CD4-positive, alpha-beta memory T cell (primary cell): Measurements from ENCODE around the gene NDUFA6. TPM values are rescaled to one million over a fixed set of nuclear protein-coding genes. Genes with fewer than 3 reads are reported as not detected.
"Not testable (repeated sequence)": the region's sequence is repeated elsewhere in the genome, so short reads cannot be mapped to it uniquely, and the experiment has no call there.

Source experiments
- CTCF ChIA-PET: fragments of 350-600 bp; sonication (Branson Sonifier 250); formaldehyde crosslinking; loops from one replicate; lab custom pipeline; 2021; ENCODE audit warnings: inconsistent platforms; ENCODE audit not compliant: partially characterized antibody; lab: Charles Lee
- POLR2A ChIA-PET: fragments of 350-600 bp; sonication (Branson Sonifier 250); formaldehyde crosslinking; loops from one replicate; lab custom pipeline; 2021; ENCODE audit not compliant: partially characterized antibody; lab: Charles Lee
- DNase-seq, 5 donors: peaks; one replicate each; pipeline versions ENCODE4 v3.0.0 to v3.0.0-alpha.2; 2020 to 2022; ENCODE audit warnings: mixed read lengths in 1 of 5
- H3K27ac ChIP-seq: one replicate; pipeline ENCODE4 v1.7.0; 2013; ENCODE audit warnings: low read depth, low read length
- H3K27me3 ChIP-seq: 2 replicates; pipeline ENCODE4 v1.7.0; 2013; ENCODE audit warnings: mild to moderate bottlenecking, low read length, moderate library complexity; ENCODE audit not compliant: insufficient read depth
- H3K36me3 ChIP-seq: 2 replicates; pipeline ENCODE4 v1.7.0; 2013; ENCODE audit warnings: mild to moderate bottlenecking, low read length, moderate library complexity; ENCODE audit not compliant: insufficient read depth
- H3K4me1 ChIP-seq: 2 replicates; pipeline ENCODE4 v1.7.0; 2013; ENCODE audit warnings: mild to moderate bottlenecking, low read length, moderate library complexity; ENCODE audit not compliant: insufficient read depth
- H3K4me3 ChIP-seq, 2 donors: one replicate each; pipeline ENCODE4 v1.7.0; 2013; ENCODE audit warnings: low read length in 2 of 2, mild to moderate bottlenecking in 1 of 2
- H3K9me3 ChIP-seq, 2 donors: one replicate each; pipeline ENCODE4 v1.7.0; 2013; ENCODE audit warnings: low read length in 2 of 2, control low read depth in 1 of 2; ENCODE audit not compliant: control insufficient read depth in 1 of 2
- H3K27ac Mint-ChIP-seq, 7 donors: one replicate each; pipeline ENCODE4 v1.8.0; 2020 to 2021; ENCODE audit warnings: mixed read lengths in 7 of 7, mild to moderate bottlenecking in 6 of 7, inconsistent platforms in 3 of 7, moderate library complexity in 3 of 7
- H3K27me3 Mint-ChIP-seq, 2 donors: one replicate each; pipeline ENCODE4 v1.8.0; 2020 to 2021; ENCODE audit warnings: mixed read lengths in 2 of 2
- H3K36me3 Mint-ChIP-seq, 2 donors: one replicate each; pipeline ENCODE4 v1.8.0; 2020 to 2021; ENCODE audit warnings: mixed read lengths in 2 of 2, inconsistent platforms in 1 of 2, mild to moderate bottlenecking in 1 of 2
- H3K4me1 Mint-ChIP-seq, 4 donors: one replicate each; pipeline ENCODE4 v1.8.0; 2020 to 2021; ENCODE audit warnings: mixed read lengths in 4 of 4, mild to moderate bottlenecking in 1 of 4
- H3K4me3 Mint-ChIP-seq, 8 donors: one replicate each; pipeline ENCODE4 v1.8.0; 2020 to 2021; ENCODE audit warnings: mixed read lengths in 8 of 8, mild to moderate bottlenecking in 7 of 8, moderate library complexity in 6 of 8, inconsistent platforms in 3 of 8
- H3K9me3 Mint-ChIP-seq, 8 donors: one replicate each; pipeline ENCODE4 v1.8.0; 2020 to 2021; ENCODE audit warnings: mixed read lengths in 8 of 8, mild to moderate bottlenecking in 5 of 8, inconsistent platforms in 3 of 8, moderate library complexity in 1 of 8
- intact Hi-C: fragments of 100-400 bp; cut with micrococcal nuclease; formaldehyde crosslinking; loops from one replicate; pipeline ENCODE4 v1.15.1; 2023
- polyA plus RNA-seq, 2 donors: library from polyadenylated mRNA; unstranded; fragments of 300-500 nt; fragmentation: Illumina TruSeq; gene quantifications; one replicate each; pipeline ENCODE4 v1.2.3, GENCODE V29; 2021
- total RNA-seq, 2 experiments: library from RNA; stranded (reverse); gene quantifications; one replicate each; pipeline ENCODE4 v1.2.3, GENCODE V29; 2021

The NDUFA6 gene
- total and polyA plus RNA-seq, 4 experiments from 2014 or later, result 42.1 to 153 (median 90.8) TPM

DNA sequence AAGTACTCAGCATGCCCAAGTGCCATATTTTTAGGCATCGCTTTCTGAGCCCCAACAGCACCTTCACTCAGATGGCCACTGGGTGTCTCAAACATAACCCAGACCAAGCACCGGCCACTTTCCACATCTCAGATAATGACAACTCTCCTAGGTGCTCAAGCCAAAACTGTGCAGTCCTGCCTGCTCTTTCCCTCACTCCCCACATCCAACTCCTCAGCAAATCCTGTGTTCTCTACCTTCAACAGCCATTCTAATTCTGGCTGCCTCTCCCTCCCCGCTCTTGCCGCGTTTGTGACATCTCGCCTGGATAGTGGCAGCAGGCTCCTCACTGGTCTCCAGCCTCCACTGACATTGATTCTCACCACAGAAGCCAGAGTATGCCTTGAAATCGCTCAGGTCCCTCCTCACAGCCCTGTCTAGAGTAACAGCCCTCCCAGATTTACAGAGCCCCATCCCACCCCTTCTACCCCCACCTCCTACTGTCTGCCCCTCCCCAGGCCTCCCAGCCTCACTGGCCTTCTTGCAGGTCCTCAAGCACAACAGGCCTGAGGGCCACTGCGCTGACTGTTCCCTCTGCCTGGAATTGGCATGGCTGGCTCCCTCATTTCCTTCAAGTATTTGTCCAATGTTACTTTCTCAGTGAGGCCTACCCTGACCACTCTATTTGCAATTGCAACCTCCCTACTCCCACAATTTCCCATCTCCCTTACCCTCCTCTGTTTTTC lies 17.8 kb downstream of the NDUFA6 start:
- POLR2A ChIA-PET, result no interaction called here

GRCh38 chr22:42071508-42071907 lies 19.1 kb downstream of the NDUFA6 start:
- Mint-ChIP-seq H3K27ac (peak overlapping the region; percentile 93 to 97 (median 94)), H3K36me3 (peaks cover 4 to 20% of the 10 kb centered on the region in 2 donors), H3K4me1 (peaks cover 20 to 59% (median 39%) of the 10 kb centered on the region in 4 donors), H3K4me3 (peak overlapping the region; percentile 92 to 95 (median 92))
- H3K27me3 Mint-ChIP-seq, H3K9me3 ChIP-seq, CTCF ChIA-PET, H3K27me3 ChIP-seq, H3K36me3 ChIP-seq, H3K9me3 Mint-ChIP-seq, DNase-seq: not testable (repeated sequence)
- Histone ChIP-seq H3K27ac (peak overlapping the region; percentile 74), H3K4me1 (peaks cover 40% of the 10 kb centered on the region), H3K4me3 (peak overlapping the region; percentile 37 to 51)
- POLR2A ChIA-PET, result interaction anchor here (0.6 to 4.3 kb wide), 5 partner anchors 8 to 373 kb away, joined by 3 to 73 read pairs (median 15); partner anchors contain the start of genes NDUFA6, SMDT1 and WBP2NL
- intact Hi-C loops, result loop anchor here (5.0 to 10.0 kb wide), 3 partner anchors 104 to 543 kb away; partner anchors contain the start of genes POLDIP3, SEPTIN3 and SNU13

More for the DNA sequence above, 17.8 kb downstream of the NDUFA6 start:
- Histone ChIP-seq H3K27ac (no peak overlapping the region), H3K9me3 (no peaks in the 10 kb centered on the region), H3K36me3 (peaks cover 5% of the 10 kb centered on the region), H3K27me3 (no peaks in the 10 kb centered on the region), H3K4me3 (no peak overlapping the region), H3K4me1 (peaks cover 40% of the 10 kb centered on the region)
- no peak for DNase-seq
- CTCF ChIA-PET, result no interaction called here
- Mint-ChIP-seq H3K4me3 (peak overlapping the region; percentile 63 to 73 (median 68)), H3K27me3 (no peaks in the 10 kb centered on the region), H3K9me3 (no peaks in the 10 kb centered on the region), H3K27ac (peak overlapping the region in 5 of 7 donors; percentile 9 to 91 (median 87)), H3K4me1 (peaks cover 18 to 56% (median 38%) of the 10 kb centered on the region in 4 donors), H3K36me3 (peaks cover 0 to 11% of the 10 kb centered on the region in 2 donors)
- intact Hi-C loops, result loop anchor here (5.0 to 10.0 kb wide), 3 partner anchors 105 to 542 kb away; partner anchors contain the start of genes POLDIP3, SEPTIN3 and SNU13

DNA sequence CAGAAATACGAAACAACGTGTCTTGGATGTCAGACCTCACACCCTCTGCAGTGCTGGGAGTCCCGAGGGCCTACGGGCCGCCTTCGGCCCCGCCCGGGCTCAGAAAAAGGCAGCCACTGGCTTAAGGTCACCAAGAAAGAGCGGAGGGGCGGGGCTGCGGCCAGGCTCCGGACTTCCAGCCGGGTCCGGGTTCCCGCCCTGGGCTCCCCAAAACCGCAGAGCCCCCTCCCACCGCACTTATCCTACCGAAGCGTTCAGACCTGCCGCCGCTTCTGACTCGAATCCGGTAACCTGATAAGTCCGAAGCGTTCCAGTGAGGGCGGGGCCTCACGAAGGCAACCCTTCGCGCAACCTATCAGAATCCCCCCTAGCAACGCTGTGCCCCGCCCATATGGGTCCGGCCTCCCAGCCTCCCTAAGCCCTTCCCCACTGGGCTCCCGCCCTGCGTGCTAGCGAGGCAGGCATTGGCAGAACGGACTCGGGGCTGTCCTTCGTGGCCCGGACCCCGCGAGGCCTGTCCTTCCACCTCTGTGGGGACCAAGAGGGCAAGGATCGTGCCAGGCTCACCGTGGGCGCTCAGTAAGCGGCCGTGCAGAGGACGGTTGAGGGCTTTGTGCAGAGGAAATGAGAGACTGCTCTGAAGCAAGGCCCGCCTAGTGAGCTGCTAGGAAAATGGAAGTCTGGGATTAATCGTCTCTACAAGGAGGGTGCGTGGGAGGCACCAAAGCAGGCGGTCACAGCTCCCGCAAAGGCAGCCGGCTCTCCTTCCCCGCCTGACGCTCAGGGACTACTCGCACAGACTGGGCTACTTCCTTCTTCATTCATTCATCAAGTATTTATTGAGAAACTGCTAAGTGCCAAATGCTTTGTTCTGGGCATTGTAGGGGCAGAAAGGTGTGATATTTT lies 19.8 kb downstream of the NDUFA6 start, which contains the start of gene NAGA:
Gene NAGA (minus strand): TSS at position 296 of the 906 bp plus-strand sequence. CDS start 515 bp downstream, outside the sequence.
- peaks cover 4 to 24% of the 10 kb centered on the region in 2 donors for H3K36me3 Mint-ChIP-seq
- peak within 1 kb of the TSS; percentile 93 to 97 (median 94) for H3K27ac Mint-ChIP-seq
- intact Hi-C loops, result loop anchor here (1.0 to 10.0 kb wide), 5 partner anchors 9 to 544 kb away; partner anchors contain the start of genes POLDIP3, SEPTIN3, SMDT1 and SNU13
- ChIA-PET POLR2A (interaction anchor here (0.9 to 4.3 kb wide), 8 partner anchors 9 to 373 kb away, joined by 3 to 73 read pairs (median 5); partner anchors contain the start of genes NDUFA6, SMDT1 and WBP2NL), CTCF (interaction anchor here (0.6 to 1.1 kb wide), 3 partner anchors 20 to 109 kb away, joined by 3 read pairs; partner anchors contain the start of gene NDUFA6)
- H3K4me1 Mint-ChIP-seq, result peaks cover 20 to 59% (median 39%) of the 10 kb centered on the region in 4 donors
- H3K36me3 ChIP-seq, result peaks cover 5% of the 10 kb centered on the region
- DNase-seq, result peak; percentile 89 to 95 (median 90)
- peak within 1 kb of the TSS; percentile 37 to 51 for H3K4me3 ChIP-seq
- H3K27me3 ChIP-seq, result no peaks in the 10 kb centered on the region
- H3K9me3 Mint-ChIP-seq, result no peaks in the 10 kb centered on the region
- H3K4me3 Mint-ChIP-seq, result peak within 1 kb of the TSS; percentile 92 to 95 (median 92)
- H3K27me3 Mint-ChIP-seq, result no peaks in the 10 kb centered on the region
- H3K27ac ChIP-seq, result peak within 1 kb of the TSS; percentile 74
- H3K9me3 ChIP-seq, result no peaks in the 10 kb centered on the region
- H3K4me1 ChIP-seq, result peaks cover 40% of the 10 kb centered on the region

- Mint-ChIP-seq H3K36me3 (peaks cover 9 to 33% of the 10 kb centered on the region in 2 donors), H3K4me1 (peaks cover 18 to 56% (median 36%) of the 10 kb centered on the region in 4 donors), H3K4me3 (peak overlapping the region; percentile 92 to 95 (median 92)), H3K27ac (peak overlapping the region; percentile 87 to 95 (median 94)), H3K9me3 (no peaks in the 10 kb centered on the region), H3K27me3 (no peaks in the 10 kb centered on the region)
- no peak for DNase-seq
- Histone ChIP-seq H3K27me3 (no peaks in the 10 kb centered on the region), H3K36me3 (peaks cover 11% of the 10 kb centered on the region), H3K4me3 (peak overlapping the region; percentile 37 to 51), H3K9me3 (no peaks in the 10 kb centered on the region), H3K4me1 (peaks cover 33% of the 10 kb centered on the region), H3K27ac (peak overlapping the region; percentile 74)
- CTCF ChIA-PET, result interaction anchor here (0.6 to 1.1 kb wide), 6 partner anchors 12 to 113 kb away, joined by 3 read pairs; partner anchors contain the start of gene NDUFA6
- POLR2A ChIA-PET, result interaction anchor here (0.8 to 4.3 kb wide), 11 partner anchors 9 to 374 kb away, joined by 3 to 73 read pairs (median 3); partner anchors contain the start of genes NDUFA6, SMDT1 and WBP2NL
- intact Hi-C loops, result loop anchor here (1.0 to 10.0 kb wide), 5 partner anchors 9 to 545 kb away; partner anchors contain the start of genes POLDIP3, SEPTIN3, SMDT1 and SNU13
Measured at GRCh38 chr22:42069801-42070516, 20.6 kb downstream of the NDUFA6 start.

DNA sequence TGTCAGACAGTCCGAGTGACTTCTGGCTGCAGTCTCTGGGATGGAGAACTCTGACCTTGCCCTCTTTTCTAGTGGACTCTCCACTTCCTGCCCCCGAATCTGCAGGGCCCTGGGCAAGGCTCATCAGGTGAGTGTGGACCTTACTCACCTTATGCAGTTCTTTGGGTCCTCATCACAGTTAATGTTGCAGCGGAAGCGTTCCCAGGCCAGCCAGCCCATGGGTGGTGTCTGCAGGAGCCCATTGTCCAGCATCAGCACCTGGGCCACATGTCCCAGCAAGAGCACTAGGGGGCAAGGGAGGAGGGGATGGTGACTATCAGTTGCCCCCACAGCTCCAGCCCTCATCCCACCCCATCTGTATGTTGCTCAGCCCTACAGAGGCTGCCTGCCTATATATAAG lies 22.3 kb downstream of the NDUFA6 start:
- CTCF ChIA-PET, result no interaction called here
- peaks cover 18 to 41% of the 10 kb centered on the region in 2 donors for H3K36me3 Mint-ChIP-seq
- Histone ChIP-seq H3K36me3 (peaks cover 11% of the 10 kb centered on the region), H3K9me3 (no peaks in the 10 kb centered on the region), H3K27ac (no peak overlapping the region), H3K4me1 (peaks cover 20% of the 10 kb centered on the region), H3K27me3 (no peaks in the 10 kb centered on the region), H3K4me3 (no peak overlapping the region)
- DNase-seq, result peak in 1 of 5 donors; percentile 7
- H3K27me3 Mint-ChIP-seq, result no peaks in the 10 kb centered on the region
- H3K4me3 Mint-ChIP-seq, result no peak overlapping the region
- intact Hi-C loops, result no loop called here
- H3K27ac Mint-ChIP-seq, result peak overlapping the region in 4 of 7 donors; percentile 10 to 94 (median 40)
- POLR2A ChIA-PET, result interaction anchor here (3.8 to 4.3 kb wide), 2 partner anchors 12 to 22 kb away, joined by 39 to 73 read pairs; partner anchors contain the start of genes NDUFA6 and SMDT1
- no peaks in the 10 kb centered on the region for H3K9me3 Mint-ChIP-seq
- H3K4me1 Mint-ChIP-seq, result peaks cover 17 to 50% (median 30%) of the 10 kb centered on the region in 4 donors
